OCI-LY7 (cell line): ENCODE results near the gene STK35. TPM values are rescaled to one million over a fixed set of nuclear protein-coding genes. Genes with fewer than 3 reads are reported as not detected.

Experiments
- BruUV-seq: library from RNA; stranded (reverse); fragments of 400-500 nt; replicated peaks from 2 replicates; lab custom pipeline; 2021; lab: Mats Ljungman, UMichigan
- CTCF ChIA-PET: fragments of 300-600 bp; sonication (Branson Sonifier 250); formaldehyde crosslinking; loops from one replicate; lab custom pipeline; 2022; ENCODE audit warnings: antibody characterized with exemption; ENCODE audit not compliant: unreplicated experiment; lab: Charles Lee
- POLR2A ChIA-PET: fragments of 300-600 bp; sonication (Branson Sonifier 250); formaldehyde crosslinking; loops from one replicate; lab custom pipeline; 2022; ENCODE audit warnings: antibody characterized with exemption; lab: Charles Lee
- DNase-seq: peaks from one replicate; pipeline ENCODE4 v3.0.0-alpha.2; 2015; ENCODE audit warnings: low spot score
- H2AFZ ChIP-seq: fragments of 200-600 bp; sonication (generic), shearing (Covaris generic); 2 replicates; pipeline ENCODE4 v1.6.1; 2014; ENCODE audit warnings: mild to moderate bottlenecking, antibody characterized with exemption, low read length, moderate library complexity
- H3K27ac ChIP-seq: fragments of 200-600 bp; sonication (generic); 2 replicates; pipeline ENCODE4 v1.5.1; 2014; ENCODE audit warnings: mixed run types, low read depth, mild to moderate bottlenecking, moderate library complexity, low read length, inconsistent platforms; ENCODE audit not compliant: poor library complexity, severe bottlenecking
- H3K36me3 ChIP-seq: fragments of 200-600 bp; sonication (generic); 2 replicates; pipeline ENCODE4 v1.6.1; 2014; ENCODE audit warnings: mild to moderate bottlenecking, antibody characterized with exemption, low read length, moderate library complexity, mixed read lengths; ENCODE audit not compliant: insufficient read depth
- H3K4me1 ChIP-seq: fragments of 200-600 bp; sonication (generic); 2 replicates; pipeline ENCODE4 v1.5.1; 2014; ENCODE audit warnings: mild to moderate bottlenecking, low read length; ENCODE audit not compliant: insufficient read depth, poor library complexity, severe bottlenecking
- H3K4me2 ChIP-seq: fragments of 200-600 bp; sonication (generic); 2 replicates; pipeline ENCODE4 v1.6.1; 2014; ENCODE audit warnings: mild to moderate bottlenecking, low read length
- H3K4me3 ChIP-seq: fragments of 200-600 bp; sonication (generic); 2 replicates; pipeline ENCODE4 v1.5.1; 2014; ENCODE audit warnings: mild to moderate bottlenecking, low read depth, low read length; ENCODE audit not compliant: poor library complexity, severe bottlenecking
- H3K79me2 ChIP-seq: fragments of 200-600 bp; sonication (generic); 2 replicates; pipeline ENCODE4 v1.6.1; 2016; ENCODE audit warnings: low read depth, mild to moderate bottlenecking, low read length, moderate library complexity, mixed read lengths; ENCODE audit not compliant: insufficient read depth
- H3K9me2 ChIP-seq: fragments of 200-600 bp; sonication (generic); 2 replicates; pipeline ENCODE4 v1.6.1; 2016; ENCODE audit warnings: mild to moderate bottlenecking, low read length, mixed read lengths; ENCODE audit not compliant: insufficient read depth
- H3K9me3 ChIP-seq: fragments of 200-600 bp; sonication (generic); 2 replicates; pipeline ENCODE4 v1.6.1; 2014; ENCODE audit warnings: mild to moderate bottlenecking, mixed run types, low read length, mixed read lengths
- H4K20me1 ChIP-seq: fragments of 200-600 bp; sonication (generic); 2 replicates; pipeline ENCODE4 v1.6.1; 2014; ENCODE audit warnings: mild to moderate bottlenecking, antibody characterized with exemption, low read length, moderate library complexity, mixed read lengths; ENCODE audit not compliant: insufficient read depth
- CTCF ChIP-seq: fragments of 200-600 bp; sonication (generic); conservative IDR thresholded peaks from 2 replicates; pipeline ENCODE4 v1.5.1; 2014; ENCODE audit warnings: mild to moderate bottlenecking, antibody characterized with exemption, low read length, moderate library complexity, mixed read lengths
- EZH2phosphoT487 ChIP-seq: fragments of 200-600 bp; sonication (generic); IDR thresholded peaks from 2 replicates; pipeline ENCODE4 v1.6.1; 2018; ENCODE audit warnings: low read depth, borderline replicate concordance, mild to moderate bottlenecking, mixed run types, antibody characterized with exemption, low read length, moderate library complexity, mixed read lengths
- intact Hi-C: fragments of 100-400 bp; cut with micrococcal nuclease; formaldehyde crosslinking; loops from one replicate; pipeline ENCODE4 v1.10.0; 2022; ENCODE audit not compliant: unreplicated experiment
- total RNA-seq, 2 experiments: library from RNA; depleted of rRNA in 1 of 2; stranded (reverse); fragments of >200 nt in 1 of 2; shearing (Covaris generic) in 1 of 2; gene quantifications; 2 replicates each; pipeline ENCODE4 v1.2.3, GENCODE V29; 2014 to 2022

Gene STK35
- total RNA-seq, 2 experiments from 2014 or later: 21.4 to 22.3 TPM

DNA sequence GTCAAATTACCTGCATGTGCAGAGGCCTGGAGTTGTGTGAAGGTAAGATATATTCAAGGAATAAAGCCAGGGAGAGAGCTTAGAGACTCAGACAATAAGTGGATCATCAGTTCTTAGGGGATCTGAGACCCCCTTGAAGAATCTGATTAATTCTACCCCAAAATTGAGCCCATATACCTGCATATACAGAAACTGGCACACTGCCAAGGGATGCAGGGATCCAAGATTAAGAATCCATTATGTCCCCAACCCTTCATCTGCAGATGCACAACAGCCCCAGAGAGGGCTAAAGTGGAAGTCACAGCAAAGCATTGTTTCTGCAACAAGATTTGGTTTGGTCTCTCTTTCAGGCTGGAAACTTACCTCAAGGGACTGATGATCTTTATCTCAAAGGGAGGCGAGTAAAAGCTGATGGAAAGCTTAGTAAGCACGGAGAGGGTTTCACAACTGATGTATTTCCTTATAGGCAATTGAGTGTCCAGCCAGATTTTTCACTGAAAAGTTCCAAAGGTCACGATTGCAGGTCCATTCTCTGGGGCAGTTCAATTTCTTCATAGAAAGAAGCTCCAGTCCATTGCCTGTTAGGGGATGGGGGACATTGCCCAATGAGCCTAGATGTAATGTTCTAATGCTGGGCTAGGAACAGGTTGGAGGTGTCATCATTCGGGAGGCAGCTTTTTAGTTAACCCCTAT, 20.9 kb upstream of the STK35 start:
- no peaks in the 10 kb centered on the region for H3K79me2 ChIP-seq
- no peak overlapping the region for H3K4me2 ChIP-seq
- H3K4me1 ChIP-seq: no peaks in the 10 kb centered on the region
- H2AFZ ChIP-seq: no peak overlapping the region
- TF ChIP-seq CTCF (no peak), EZH2phosphoT487 (no peak)
- no peaks in the 10 kb centered on the region for H3K9me3 ChIP-seq
- no peak overlapping the region for H3K27ac ChIP-seq
- no peak overlapping the region for H3K4me3 ChIP-seq
- ChIA-PET POLR2A (no interaction called here), CTCF (no interaction called here)
- no peak for DNase-seq
- H3K36me3 ChIP-seq: no peaks in the 10 kb centered on the region
- H4K20me1 ChIP-seq: no peaks in the 10 kb centered on the region
- no peaks in the 10 kb centered on the region for H3K9me2 ChIP-seq
- intact Hi-C loops: no loop called here
- no TSS peak for BruUV-seq

- Histone ChIP-seq H4K20me1 (no peaks in the 10 kb centered on the region), H2AFZ (no peak overlapping the region), H3K4me3 (no peak overlapping the region), H3K27ac (no peak overlapping the region), H3K36me3 (no peaks in the 10 kb centered on the region), H3K9me2 (no peaks in the 10 kb centered on the region), H3K9me3 (no peaks in the 10 kb centered on the region), H3K79me2 (no peaks in the 10 kb centered on the region), H3K4me2 (no peak overlapping the region), H3K4me1 (no peaks in the 10 kb centered on the region)
- BruUV-seq: no TSS peak
- no peak for DNase-seq
- ChIA-PET CTCF (no interaction called here), POLR2A (no interaction called here)
- intact Hi-C loops: no loop called here
- TF ChIP-seq CTCF (no peak), EZH2phosphoT487 (no peak)
These were observed 16.9 kb upstream of the STK35 start for GRCh38 chr20:2084703-2085102.

GRCh38 chr20:2086177-2086979, 15.2 kb upstream of the STK35 start:
- H3K4me2 ChIP-seq: no peak overlapping the region
- no peaks in the 10 kb centered on the region for H3K79me2 ChIP-seq
- no peaks in the 10 kb centered on the region for H3K36me3 ChIP-seq
- no peak overlapping the region for H3K4me3 ChIP-seq
- no peak overlapping the region for H3K27ac ChIP-seq
- no TSS peak for BruUV-seq
- no peaks in the 10 kb centered on the region for H3K9me3 ChIP-seq
- H3K9me2 ChIP-seq: no peaks in the 10 kb centered on the region
- no peak overlapping the region for H2AFZ ChIP-seq
- no peak for TF ChIP-seq EZH2phosphoT487
- no peak for TF ChIP-seq CTCF
- no peaks in the 10 kb centered on the region for H4K20me1 ChIP-seq
- CTCF ChIA-PET: no interaction called here
- H3K4me1 ChIP-seq: no peaks in the 10 kb centered on the region
- DNase-seq: no peak
- POLR2A ChIA-PET: no interaction called here
- intact Hi-C loops: no loop called here
